Liver (tissue), 9 donors: ENCODE measurements around the gene FBXW11. TPM values are rescaled to one million over a fixed set of nuclear protein-coding genes. Genes with fewer than 3 reads are reported as not detected.

Source experiments
- DNase-seq: peaks from one replicate; pipeline ENCODE4 v3.0.0-alpha.2; 2017; ENCODE audit warnings: low spot score
- H3K27ac ChIP-seq, 2 donors: one replicate each; pipeline ENCODE4 v1.7.0; 2013; ENCODE audit warnings: inconsistent platforms in 2 of 2, low read length in 2 of 2, control low read depth in 1 of 2, low read depth in 1 of 2, mild to moderate bottlenecking in 1 of 2
- H3K27me3 ChIP-seq, 4 donors: one replicate each; pipeline versions ENCODE4 v1.6.1 to v1.7.0; 2013; ENCODE audit warnings: low read length in 3 of 4, inconsistent platforms in 1 of 4, mild to moderate bottlenecking in 1 of 4, moderate library complexity in 1 of 4; ENCODE audit not compliant: control insufficient read depth in 4 of 4, insufficient read depth in 4 of 4
- H3K36me3 ChIP-seq, 4 donors: one replicate each; pipeline versions ENCODE4 v1.6.1 to v1.7.0; 2013; ENCODE audit warnings: low read length in 3 of 4, mild to moderate bottlenecking in 3 of 4, low read depth in 1 of 4, moderate library complexity in 1 of 4; ENCODE audit not compliant: control insufficient read depth in 4 of 4, insufficient read depth in 3 of 4
- H3K4me1 ChIP-seq, 4 donors: one replicate each; pipeline versions ENCODE4 v1.6.1 to v1.7.0; 2013; ENCODE audit warnings: low read length in 3 of 4, mild to moderate bottlenecking in 3 of 4, moderate library complexity in 1 of 4; ENCODE audit not compliant: control insufficient read depth in 4 of 4, insufficient read depth in 4 of 4
- H3K4me3 ChIP-seq, 3 donors: one replicate each; pipeline versions ENCODE4 v1.6.1 to v1.7.0; 2013; ENCODE audit warnings: low read length in 3 of 3, control low read depth in 1 of 3, low read depth in 1 of 3, mild to moderate bottlenecking in 1 of 3
- H3K9ac ChIP-seq, 2 donors: one replicate each; pipeline ENCODE4 v1.7.0; 2013; ENCODE audit warnings: low read length in 2 of 2, mild to moderate bottlenecking in 2 of 2, moderate library complexity in 2 of 2, control low read depth in 1 of 2, low read depth in 1 of 2
- H3K9me3 ChIP-seq, 4 donors: one replicate each; pipeline versions ENCODE4 v1.6.1 to v1.7.0; 2013; ENCODE audit warnings: low read length in 3 of 4; ENCODE audit not compliant: control insufficient read depth in 4 of 4
- ATF3 ChIP-seq: IDR thresholded peaks from 2 replicates; pipeline ENCODE4 v1.6.1; 2016; ENCODE audit warnings: antibody characterized with exemption
- EGR1 ChIP-seq, 2 donors: IDR thresholded peaks; 2 replicates each; pipeline ENCODE4 v1.6.1; 2016 to 2018; ENCODE audit warnings: antibody characterized with exemption in 2 of 2, low read depth in 2 of 2
- FOXA1 ChIP-seq: IDR thresholded peaks from 2 replicates; pipeline ENCODE4 v1.6.1; 2016; ENCODE audit warnings: antibody characterized with exemption
- FOXA2 ChIP-seq: IDR thresholded peaks from 2 replicates; pipeline ENCODE4 v1.6.1; 2016; ENCODE audit warnings: antibody characterized with exemption
- GABPA ChIP-seq, 2 donors: IDR thresholded peaks in 1 of 2; conservative IDR thresholded peaks in 1 of 2; 2 replicates each; pipeline ENCODE4 v1.6.1; 2016; ENCODE audit warnings: antibody characterized with exemption in 2 of 2, mild to moderate bottlenecking in 1 of 2, moderate library complexity in 1 of 2
- HNF4A ChIP-seq, 2 donors: conservative IDR thresholded peaks; 2 replicates each; pipeline ENCODE4 v1.6.1; 2016; ENCODE audit warnings: antibody characterized with exemption in 2 of 2, mild to moderate bottlenecking in 2 of 2
- HNF4G ChIP-seq: IDR thresholded peaks from 2 replicates; pipeline ENCODE4 v1.6.1; 2016; ENCODE audit warnings: antibody characterized with exemption
- JUND ChIP-seq, 2 donors: IDR thresholded peaks; 2 replicates each; pipeline ENCODE4 v1.6.1; 2016; ENCODE audit warnings: antibody characterized with exemption in 2 of 2
- MAX ChIP-seq: IDR thresholded peaks from 2 replicates; pipeline ENCODE4 v1.6.1; 2016; ENCODE audit warnings: antibody characterized with exemption
- NR2F2 ChIP-seq: IDR thresholded peaks from 2 replicates; pipeline ENCODE4 v1.6.1; 2016; ENCODE audit warnings: antibody characterized with exemption
- RAD21 ChIP-seq, 2 donors: IDR thresholded peaks; 2 replicates each; pipeline ENCODE4 v1.6.1; 2016; ENCODE audit warnings: antibody characterized with exemption in 2 of 2, mild to moderate bottlenecking in 2 of 2
- REST ChIP-seq: IDR thresholded peaks from 2 replicates; pipeline ENCODE4 v1.6.1; 2016; ENCODE audit warnings: antibody characterized with exemption, mild to moderate bottlenecking
- RXRA ChIP-seq, 2 donors: IDR thresholded peaks; 2 replicates each; pipeline ENCODE4 v1.6.1; 2017 to 2018; ENCODE audit warnings: antibody characterized with exemption in 2 of 2, mild to moderate bottlenecking in 1 of 2
- SP1 ChIP-seq: IDR thresholded peaks from 2 replicates; pipeline ENCODE4 v1.6.1; 2018; ENCODE audit warnings: antibody characterized with exemption, mild to moderate bottlenecking
- TAF1 ChIP-seq: conservative IDR thresholded peaks from 2 replicates; pipeline ENCODE4 v1.6.1; 2016; ENCODE audit warnings: antibody characterized with exemption, mild to moderate bottlenecking
- YY1 ChIP-seq: IDR thresholded peaks from 2 replicates; pipeline ENCODE4 v1.6.1; 2016; ENCODE audit warnings: antibody characterized with exemption, mild to moderate bottlenecking
- ZBTB33 ChIP-seq: IDR thresholded peaks from 2 replicates; pipeline ENCODE4 v1.6.1; 2016; ENCODE audit warnings: antibody characterized with exemption
- WGBS: extraction: QIAGEN DNeasy Blood & Tissue Kit; methylation state at CpG from one replicate; pipeline ENCODE4 v1.1.7; 2013; 5-methylcytosine and 5-hydroxymethylcytosine counted together
- polyA plus RNA-seq, 2 donors: library from polyadenylated mRNA; stranded (reverse) in 1 of 2; unstranded in 1 of 2; fragments of 200-250 nt in 1 of 2; fragments of >200 nt in 1 of 2; fragmentation: Nextera tagmentation in 1 of 2; extraction: Ambion mirVana in 1 of 2; gene quantifications; one replicate each; pipeline versions ENCODE4 v1.2.1 to v1.2.3, GENCODE V29; 2013 to 2015
- total RNA-seq, 2 donors: library from RNA; depleted of rRNA; stranded (reverse); fragments of >200 nt; gene quantifications; one replicate each; pipeline ENCODE4 v1.2.3, GENCODE V29; 2014
- donor health status: healthy.
- donor health status: healthy.
- donor health status: healthy.
- donor health status: healthy.
- donor health status: healthy.

Gene FBXW11
- total and polyA plus RNA-seq, 4 donors, result 11.2 to 37.5 (median 22.0) TPM

GRCh38 chr5:171813813-171814490 lies 192.5 kb downstream of the FBXW11 start:
- no peak overlapping the region for H3K27ac ChIP-seq
- WGBS, result 89% methylated on average over 7 of the region's 7 CpGs
- TF ChIP-seq ZBTB33 (no peak), RAD21 (IDR thresholded peaks at IDR 0.05) (no peak), REST (no peak), TAF1 (no peak), SP1 (no peak), EGR1 (IDR thresholded peaks at IDR 0.05; ENCODE audit: low read depth in 2 of 2) (no peak), HNF4A (conservative IDR thresholded peaks at IDR 0.05) (no peak), MAX (no peak), FOXA2 (no peak), RXRA (IDR thresholded peaks at IDR 0.05) (no peak), HNF4G (no peak), ATF3 (no peak), FOXA1 (no peak), YY1 (no peak), NR2F2 (no peak)
- no peaks in the 10 kb centered on the region for H3K36me3 ChIP-seq
- no peak for DNase-seq
- H3K4me1 ChIP-seq, result no peaks in the 10 kb centered on the region
- H3K9ac ChIP-seq, result no peak overlapping the region
- no peak overlapping the region for H3K4me3 ChIP-seq
- H3K27me3 ChIP-seq, result peaks cover 0 to 2% (median 0%) of the 10 kb centered on the region in 4 donors
- peaks cover 0 to 14% (median 6%) of the 10 kb centered on the region in 4 donors for H3K9me3 ChIP-seq

GRCh38 chr5:171813270-171813669 lies 193.2 kb downstream of the FBXW11 start:
- no peaks in the 10 kb centered on the region for H3K4me1 ChIP-seq
- no peak for DNase-seq
- no peak overlapping the region for H3K27ac ChIP-seq
- WGBS, result 91% methylated on average over 4 of the region's 4 CpGs
- H3K36me3 ChIP-seq, result no peaks in the 10 kb centered on the region
- peaks cover 0 to 3% (median 0%) of the 10 kb centered on the region in 4 donors for H3K27me3 ChIP-seq
- peaks cover 0 to 14% (median 6%) of the 10 kb centered on the region in 4 donors for H3K9me3 ChIP-seq
- no peak overlapping the region for H3K4me3 ChIP-seq
- no peak overlapping the region for H3K9ac ChIP-seq
- TF ChIP-seq ZBTB33, result no peak
- no peak for TF ChIP-seq HNF4A (conservative IDR thresholded peaks at IDR 0.05)
- TF ChIP-seq REST, result no peak
- TF ChIP-seq RXRA (IDR thresholded peaks at IDR 0.05), result no peak
- TF ChIP-seq SP1, result no peak
- no peak for TF ChIP-seq FOXA2
- TF ChIP-seq JUND (IDR thresholded peaks at IDR 0.05), result no peak
- TF ChIP-seq TAF1, result no peak
- TF ChIP-seq HNF4G, result no peak
- no peak for TF ChIP-seq FOXA1
- no peak for TF ChIP-seq GABPA (IDR thresholded peaks at IDR 0.05 in 1 of 2, conservative IDR thresholded peaks at IDR 0.05 in 1 of 2)
- TF ChIP-seq ATF3, result no peak
